Chondrocyte (in vitro differentiated cells): ENCODE results near the gene CCDC88A. TPM values are rescaled to one million over a fixed set of nuclear protein-coding genes. Genes with fewer than 3 reads are reported as not detected.

ENCODE experiments used
- DNase-seq: peaks from one replicate; pipeline ENCODE4 v3.0.0; 2021; ENCODE audit warnings: mixed read lengths, low spot score
- H3K27ac Mint-ChIP-seq: one replicate; pipeline ENCODE4 v1.8.0; 2021; ENCODE audit warnings: mild to moderate bottlenecking, moderate library complexity, mixed read lengths; ENCODE audit not compliant: unreplicated experiment
- H3K27me3 Mint-ChIP-seq: 2 replicates; pipeline ENCODE4 v1.8.0; 2021; ENCODE audit warnings: low read depth, mixed read lengths
- H3K36me3 Mint-ChIP-seq: 2 replicates; pipeline ENCODE4 v1.8.0; 2021; ENCODE audit warnings: low read depth, mixed read lengths
- H3K4me1 Mint-ChIP-seq: 2 replicates; pipeline ENCODE4 v1.8.0; 2021; ENCODE audit warnings: low read depth, mild to moderate bottlenecking, mixed read lengths
- H3K4me3 Mint-ChIP-seq: one replicate; pipeline ENCODE4 v1.8.0; 2021; ENCODE audit warnings: mild to moderate bottlenecking, moderate library complexity, mixed read lengths; ENCODE audit not compliant: unreplicated experiment
- H3K9me3 Mint-ChIP-seq: 2 replicates; pipeline ENCODE4 v1.8.0; 2021; ENCODE audit warnings: low read depth, mixed read lengths
- CTCF ChIP-seq: fragments of 200-600 bp; sonication (generic); IDR thresholded peaks from 2 replicates; pipeline ENCODE4 v1.5.0; 2021; ENCODE audit warnings: antibody characterized with exemption, mild to moderate bottlenecking, moderate library complexity
- total RNA-seq: library from RNA; stranded (reverse); gene quantifications from 3 replicates; pipeline ENCODE4 v1.2.1, GENCODE V29; 2021

CCDC88A gene
- total RNA-seq, 1 donor from 2014 or later: 52.1 TPM

- Mint-ChIP-seq H3K9me3 (no peaks in the 10 kb centered on the region), H3K36me3 (peaks cover 6% of the 10 kb centered on the region), H3K27me3 (no peaks in the 10 kb centered on the region), H3K27ac (no peak overlapping the region), H3K4me1 (peaks cover 18% of the 10 kb centered on the region), H3K4me3 (no peak overlapping the region)
- DNase-seq: no peak
- no peak for TF ChIP-seq CTCF
These were observed 14.5 kb downstream of the CCDC88A start for GRCh38 chr2:55405116-55405515.

- no peaks in the 10 kb centered on the region for H3K9me3 Mint-ChIP-seq
- no peak for DNase-seq
- H3K36me3 Mint-ChIP-seq: peaks cover 6% of the 10 kb centered on the region
- no peak overlapping the region for H3K4me3 Mint-ChIP-seq
- no peak overlapping the region for H3K27ac Mint-ChIP-seq
- H3K27me3 Mint-ChIP-seq: no peaks in the 10 kb centered on the region
- H3K4me1 Mint-ChIP-seq: peaks cover 15% of the 10 kb centered on the region
- TF ChIP-seq CTCF: no peak
These were observed 16.2 kb downstream of the CCDC88A start for GRCh38 chr2:55403256-55403998.

- DNase-seq: no peak
- Mint-ChIP-seq H3K27me3 (no peaks in the 10 kb centered on the region), H3K9me3 (no peaks in the 10 kb centered on the region), H3K4me1 (peaks cover 12% of the 10 kb centered on the region), H3K36me3 (peaks cover 5% of the 10 kb centered on the region), H3K4me3 (no peak overlapping the region), H3K27ac (no peak overlapping the region)
- no peak for TF ChIP-seq CTCF
These were observed 18.5 kb downstream of the CCDC88A start for GRCh38 chr2:55401124-55401523.

- Mint-ChIP-seq H3K27me3 (no peaks in the 10 kb centered on the region), H3K9me3 (no peaks in the 10 kb centered on the region), H3K36me3 (peaks cover 5% of the 10 kb centered on the region), H3K4me1 (peaks cover 19% of the 10 kb centered on the region), H3K27ac (no peak overlapping the region), H3K4me3 (no peak overlapping the region)
- TF ChIP-seq CTCF: no peak
- DNase-seq: no peak
These were observed 19.3 kb downstream of the CCDC88A start for GRCh38 chr2:55400332-55400731.

GRCh38 chr2:55399815-55400214 is 19.8 kb downstream of the CCDC88A start:
- Mint-ChIP-seq H3K27ac (peak overlapping the region; percentile 27), H3K4me3 (no peak overlapping the region), H3K4me1 (peaks cover 19% of the 10 kb centered on the region), H3K36me3 (peaks cover 1% of the 10 kb centered on the region), H3K27me3 (no peaks in the 10 kb centered on the region), H3K9me3 (no peaks in the 10 kb centered on the region)
- no peak for DNase-seq
- no peak for TF ChIP-seq CTCF
